Brain microvascular endothelial cell (primary cell): ENCODE results near the gene ELAVL2.

Source experiments
- DNase-seq: peaks from one replicate; pipeline ENCODE4 v3.0.0-alpha.2; 2020
- H3K27ac ChIP-seq: fragments of 250-450 bp; sonication (Bioruptor Pico); 2 replicates; pipeline ENCODE4 v1.5.1; 2020; ENCODE audit warnings: mild to moderate bottlenecking, moderate library complexity
- H3K27me3 ChIP-seq: fragments of 250-450 bp; sonication (Bioruptor Pico); replicated peaks from 2 replicates; pipeline ENCODE4 v1.5.1; 2020; ENCODE audit warnings: mild to moderate bottlenecking
- H3K36me3 ChIP-seq: fragments of 250-450 bp; sonication (Bioruptor Pico); replicated peaks from 2 replicates; pipeline ENCODE4 v1.5.1; 2020; ENCODE audit warnings: mild to moderate bottlenecking
- H3K4me3 ChIP-seq: 2 replicates; pipeline ENCODE4 v1.5.1; 2011; ENCODE audit warnings: low read depth, mild to moderate bottlenecking, control low read depth, low read length, moderate library complexity
- in situ Hi-C: cut with HindIII; loops from 2 replicates; pipeline ENCODE4 v1.10.0; 2017; ENCODE audit warnings: low sequenced_read_pairs, low pct_ligation_motif_present
- TF ChIP-seq, protein P1 (sequence below): IDR thresholded peaks from 2 replicates; pipeline ENCODE4 v1.5.1; 2011; ENCODE audit warnings: low read depth, mild to moderate bottlenecking, moderate library complexity, low read length, control low read depth, inconsistent platforms; ENCODE audit errors: missing control alignments

The ELAVL2 gene

DNA sequence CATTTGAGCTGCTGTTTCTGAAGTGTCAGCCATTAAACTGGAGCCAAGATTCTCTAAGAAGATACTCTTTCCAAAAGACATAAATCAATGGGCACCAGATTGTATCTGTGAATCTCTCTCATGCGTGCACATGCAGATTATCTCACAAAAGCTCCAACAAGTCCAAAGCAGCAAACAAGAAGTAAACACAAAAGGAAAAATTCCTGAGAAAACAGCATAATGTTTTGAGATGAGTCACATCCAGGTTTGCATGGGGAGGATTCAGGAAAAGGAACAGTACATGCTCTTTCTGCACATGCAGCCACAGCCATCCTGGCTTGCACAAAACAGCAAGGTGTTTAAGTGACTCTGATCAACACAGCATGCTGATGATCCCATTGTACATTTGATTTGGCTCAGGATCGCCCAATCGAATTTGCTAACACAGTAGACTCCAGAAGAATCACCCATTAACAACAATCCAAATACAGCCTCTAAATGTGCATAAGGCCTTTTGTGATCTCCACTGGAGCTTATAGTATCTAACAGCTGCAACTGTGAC, 143.1 kb downstream of the ELAVL2 start:
- in situ Hi-C loops, result no loop called here
- Histone ChIP-seq H3K27ac (no peak overlapping the region), H3K4me3 (no peak overlapping the region), H3K36me3 (no peaks in the 10 kb centered on the region), H3K27me3 (no peaks in the 10 kb centered on the region)
- TF ChIP-seq, protein P1, sequence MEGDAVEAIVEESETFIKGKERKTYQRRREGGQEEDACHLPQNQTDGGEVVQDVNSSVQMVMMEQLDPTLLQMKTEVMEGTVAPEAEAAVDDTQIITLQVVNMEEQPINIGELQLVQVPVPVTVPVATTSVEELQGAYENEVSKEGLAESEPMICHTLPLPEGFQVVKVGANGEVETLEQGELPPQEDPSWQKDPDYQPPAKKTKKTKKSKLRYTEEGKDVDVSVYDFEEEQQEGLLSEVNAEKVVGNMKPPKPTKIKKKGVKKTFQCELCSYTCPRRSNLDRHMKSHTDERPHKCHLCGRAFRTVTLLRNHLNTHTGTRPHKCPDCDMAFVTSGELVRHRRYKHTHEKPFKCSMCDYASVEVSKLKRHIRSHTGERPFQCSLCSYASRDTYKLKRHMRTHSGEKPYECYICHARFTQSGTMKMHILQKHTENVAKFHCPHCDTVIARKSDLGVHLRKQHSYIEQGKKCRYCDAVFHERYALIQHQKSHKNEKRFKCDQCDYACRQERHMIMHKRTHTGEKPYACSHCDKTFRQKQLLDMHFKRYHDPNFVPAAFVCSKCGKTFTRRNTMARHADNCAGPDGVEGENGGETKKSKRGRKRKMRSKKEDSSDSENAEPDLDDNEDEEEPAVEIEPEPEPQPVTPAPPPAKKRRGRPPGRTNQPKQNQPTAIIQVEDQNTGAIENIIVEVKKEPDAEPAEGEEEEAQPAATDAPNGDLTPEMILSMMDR, result no peak
- DNase-seq, result no peak

DNA sequence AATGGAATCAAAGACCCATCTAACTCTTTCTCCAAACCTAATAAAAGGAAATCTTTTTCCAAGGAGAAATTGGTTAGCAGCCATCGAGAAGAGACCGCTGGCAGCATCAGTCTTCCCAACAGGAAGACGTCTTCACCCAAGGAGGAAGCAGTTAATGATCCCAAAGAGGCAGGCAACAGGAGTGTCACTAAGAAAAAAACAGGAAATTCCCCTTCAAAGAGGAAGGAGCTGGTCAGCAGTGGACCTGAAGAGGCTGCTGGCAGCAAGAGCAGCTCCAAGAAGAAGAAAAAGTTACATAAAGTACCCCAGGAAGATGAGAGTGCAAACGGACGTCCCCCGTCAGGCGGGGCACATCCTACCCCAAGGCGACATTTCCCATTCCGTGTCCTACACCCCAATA, 143.7 kb downstream of the ELAVL2 start:
- Histone ChIP-seq H3K4me3 (no peak overlapping the region), H3K36me3 (no peaks in the 10 kb centered on the region), H3K27ac (no peak overlapping the region), H3K27me3 (no peaks in the 10 kb centered on the region)
- TF ChIP-seq, protein P1, result no peak
- in situ Hi-C loops, result no loop called here
- DNase-seq, result no peak

DNA sequence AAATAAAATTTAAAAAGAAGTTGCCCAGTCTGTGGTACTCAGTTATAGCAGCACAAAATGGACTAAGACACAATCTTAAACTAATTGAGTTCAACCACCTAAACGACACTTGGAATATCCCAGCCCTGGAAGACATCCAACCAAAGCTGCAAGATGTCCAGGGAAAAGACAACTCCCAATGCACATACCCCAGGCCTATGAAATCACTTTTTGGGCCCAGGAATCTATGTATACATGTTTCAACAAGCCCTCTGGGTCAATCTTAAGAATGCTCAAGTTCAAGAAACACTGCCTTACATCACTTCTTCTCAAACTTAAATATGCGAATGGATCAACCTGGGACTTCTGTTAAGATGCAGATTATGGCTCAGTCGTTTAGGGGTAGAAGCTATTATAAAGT, 148.6 kb downstream of the ELAVL2 start:
- DNase-seq, result no peak
- TF ChIP-seq, protein P1, result no peak
- in situ Hi-C loops, result no loop called here
- no peak overlapping the region for H3K27ac ChIP-seq
- no peaks in the 10 kb centered on the region for H3K36me3 ChIP-seq
- H3K27me3 ChIP-seq, result no peaks in the 10 kb centered on the region
- H3K4me3 ChIP-seq, result no peak overlapping the region

DNA sequence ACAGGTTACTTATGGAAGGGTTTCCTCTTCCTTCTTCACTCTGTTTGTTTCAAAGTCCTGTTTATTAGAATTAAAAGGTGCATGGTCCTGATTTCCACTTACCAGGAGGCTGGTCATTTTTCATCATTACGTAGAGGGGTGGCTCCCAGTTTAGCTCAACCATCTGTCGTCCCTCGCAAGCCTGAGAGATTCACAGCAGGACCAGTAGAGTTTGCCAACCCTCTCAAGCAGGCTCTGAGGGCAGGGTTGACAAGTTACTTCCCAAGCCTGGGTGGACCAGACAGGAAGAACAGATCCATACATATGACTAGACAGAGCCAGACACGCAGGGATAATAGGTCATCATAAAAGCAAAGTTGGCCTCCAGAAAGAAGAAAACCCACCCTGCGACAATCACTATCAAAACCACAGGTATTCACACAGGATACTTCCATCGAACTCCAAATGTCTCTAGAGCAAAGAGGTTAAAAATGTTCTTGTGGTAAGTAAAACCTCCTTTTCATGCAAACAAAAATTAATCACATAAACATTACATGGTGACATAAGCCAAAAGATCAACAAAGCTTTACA, 151.9 kb downstream of the ELAVL2 start:
- TF ChIP-seq, protein P1, result no peak
- Histone ChIP-seq H3K27me3 (no peaks in the 10 kb centered on the region), H3K27ac (no peak overlapping the region), H3K4me3 (no peak overlapping the region), H3K36me3 (no peaks in the 10 kb centered on the region)
- DNase-seq, result no peak
- in situ Hi-C loops, result no loop called here

DNA sequence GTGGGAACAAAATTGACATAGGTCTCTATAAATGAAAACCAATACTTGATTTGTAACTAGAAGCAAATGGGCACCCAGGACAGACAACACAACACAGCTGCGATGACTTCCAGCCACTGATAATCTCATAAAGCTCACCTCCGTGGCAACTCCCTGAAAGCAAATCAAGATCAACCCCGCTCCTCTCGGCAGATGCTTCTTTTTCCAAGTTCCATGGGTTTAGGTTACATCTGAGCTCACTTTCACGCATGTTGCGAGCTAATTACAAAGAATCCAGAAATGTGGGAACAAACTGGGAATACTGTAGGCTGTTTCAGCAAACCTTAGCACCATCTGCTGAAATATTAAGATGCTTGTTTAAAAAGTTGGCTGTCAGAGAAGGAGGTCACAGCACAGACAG, 153.9 kb downstream of the ELAVL2 start:
- no peak overlapping the region for H3K27ac ChIP-seq
- in situ Hi-C loops, result no loop called here
- no peaks in the 10 kb centered on the region for H3K27me3 ChIP-seq
- H3K36me3 ChIP-seq, result no peaks in the 10 kb centered on the region
- no peak overlapping the region for H3K4me3 ChIP-seq
- TF ChIP-seq, protein P1, result no peak
- no peak for DNase-seq

DNA sequence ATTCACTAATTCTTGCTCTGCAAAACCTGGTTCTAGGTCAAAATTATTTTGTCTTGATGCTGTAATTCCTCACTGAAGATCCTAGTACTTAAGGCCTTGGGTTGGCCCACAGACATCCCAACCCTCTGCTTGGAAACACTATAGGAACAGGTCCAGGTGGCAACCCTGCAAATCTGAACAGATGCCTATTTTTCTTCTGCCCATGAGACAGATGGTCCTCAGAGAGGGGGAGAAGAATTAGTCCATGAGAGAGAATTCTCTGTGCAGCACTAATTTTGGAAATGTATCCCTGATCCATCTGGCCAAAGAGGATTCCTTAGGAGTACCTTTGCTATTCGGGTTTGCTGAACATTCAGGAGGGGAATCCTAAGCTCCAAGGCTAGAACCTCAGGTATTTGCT, 156.3 kb downstream of the ELAVL2 start:
- TF ChIP-seq, protein P1, result no peak
- Histone ChIP-seq H3K27me3 (no peaks in the 10 kb centered on the region), H3K4me3 (no peak overlapping the region), H3K27ac (no peak overlapping the region), H3K36me3 (no peaks in the 10 kb centered on the region)
- in situ Hi-C loops, result no loop called here
- no peak for DNase-seq
